SK-N-MC (cell line): ENCODE results near the gene SPTB.

Experiments used
- EZH2 ChIP-seq: fragments of 200-600 bp; sonication (generic); IDR thresholded peaks from one replicate; pipeline ENCODE4 v1.6.1; 2017; ENCODE audit warnings: antibody characterized with exemption
- FOXP2 ChIP-seq: optimal IDR thresholded peaks from 2 replicates; pipeline ENCODE3; 2011; ENCODE audit warnings: mild to moderate bottlenecking, moderate library complexity; ENCODE audit not compliant: insufficient read depth; ENCODE audit errors: extremely low read length, control extremely low read depth
- POLR2AphosphoS5 ChIP-seq: IDR thresholded peaks from 2 replicates; pipeline ENCODE4 v1.6.1; 2012; ENCODE audit warnings: mild to moderate bottlenecking, low read depth, low read length, borderline replicate concordance

GRCh38 chr14:64698903-64699302, 180.8 kb downstream of the SPTB start:
- TF ChIP-seq EZH2 (no peak), POLR2AphosphoS5 (no peak), FOXP2 (no peak)
